ENCODE results near the gene NLN.
"Not testable (repeated sequence)": the region's sequence is repeated elsewhere in the genome, so short reads cannot be mapped to it uniquely, and the experiment has no call there.

Gene NLN

GRCh38 chr5:65832603-65833228, 110.7 kb downstream of the NLN start:
- DNase-seq (ENCODE audit: low read depth) = no peak

- DNase-seq (ENCODE audit: low read depth) = no peak
Observed at GRCh38 chr5:65833780-65834179, 111.8 kb downstream of the NLN start.

- no peak for DNase-seq (ENCODE audit: low read depth)
Observed at GRCh38 chr5:65834306-65834705, 112.3 kb downstream of the NLN start.

GRCh38 chr5:65835191-65835590, 113.2 kb downstream of the NLN start:
- no peak for DNase-seq (ENCODE audit: low read depth)

- DNase-seq (ENCODE audit: low read depth) = no peak
Observed at GRCh38 chr5:65837139-65837538, 115.1 kb downstream of the NLN start.

GRCh38 chr5:65839170-65839569, 117.2 kb downstream of the NLN start:
- not testable (repeated sequence) for DNase-seq (ENCODE audit: low read depth)

- DNase-seq (ENCODE audit: low read depth) = no peak
Observed at GRCh38 chr5:65840071-65840470, 118.1 kb downstream of the NLN start.

- not testable (repeated sequence) for DNase-seq (ENCODE audit: low read depth)
Observed at GRCh38 chr5:65844763-65845162, 122.8 kb downstream of the NLN start.

- DNase-seq (ENCODE audit: low read depth) = no peak
Observed at GRCh38 chr5:65846101-65846500, 124.1 kb downstream of the NLN start.

GRCh38 chr5:65847019-65847418, 125.0 kb downstream of the NLN start:
- not testable (repeated sequence) for DNase-seq (ENCODE audit: low read depth)

- not testable (repeated sequence) for DNase-seq (ENCODE audit: low read depth)
Observed at GRCh38 chr5:65849918-65850317, 127.9 kb downstream of the NLN start.

GRCh38 chr5:65854925-65855324, 132.9 kb downstream of the NLN start:
- no peak for DNase-seq (ENCODE audit: low read depth)

GRCh38 chr5:65855766-65856315, 133.8 kb downstream of the NLN start:
- DNase-seq (ENCODE audit: low read depth) = no peak

GRCh38 chr5:65856520-65856919, 134.5 kb downstream of the NLN start:
- no peak for DNase-seq (ENCODE audit: low read depth)

- DNase-seq (ENCODE audit: low read depth) = no peak
Observed at GRCh38 chr5:65858316-65858715, 136.3 kb downstream of the NLN start.

GRCh38 chr5:65861830-65862241, 139.8 kb downstream of the NLN start:
- no peak for DNase-seq (ENCODE audit: low read depth)

- no peak for DNase-seq (ENCODE audit: low read depth)
Observed at GRCh38 chr5:65862384-65862783, 140.4 kb downstream of the NLN start.

- DNase-seq (ENCODE audit: low read depth) = no peak
Observed at GRCh38 chr5:65863747-65864146, 141.7 kb downstream of the NLN start.

GRCh38 chr5:65866837-65867521, 145.0 kb downstream of the NLN start:
- DNase-seq (ENCODE audit: low read depth) = no peak

GRCh38 chr5:65867542-65868195, 145.7 kb downstream of the NLN start:
- no peak for DNase-seq (ENCODE audit: low read depth)

- DNase-seq (ENCODE audit: low read depth) = no peak
Observed at GRCh38 chr5:65868509-65868908, 146.5 kb downstream of the NLN start.

GRCh38 chr5:65871182-65871581, 149.2 kb downstream of the NLN start:
- no peak for DNase-seq (ENCODE audit: low read depth)

- DNase-seq (ENCODE audit: low read depth) = not testable (repeated sequence)
Observed at GRCh38 chr5:65871776-65872175, 149.8 kb downstream of the NLN start.

Measured in stimulated activated CD8-positive, alpha-beta memory T cell treated with anti-CD3 and anti-CD28 coated beads, Interleukin-15, amount 100 ng/mL, for 1 hour (primary cell).